ENCODE data around the gene ANKRD66.

Gene ANKRD66

GRCh38 chr6:46789434-46790354 is 43.0 kb downstream of the ANKRD66 start:
- no peak for DNase-seq (ENCODE audit: low read depth in 1 of 2, low spot score in 1 of 2)

- no peak for DNase-seq (ENCODE audit: low read depth in 1 of 2, low spot score in 1 of 2)
Measured at GRCh38 chr6:46790355-46790874, 43.7 kb downstream of the ANKRD66 start.

- no peak for DNase-seq (ENCODE audit: low read depth in 1 of 2, low spot score in 1 of 2)
Measured at GRCh38 chr6:46792635-46793034, 45.9 kb downstream of the ANKRD66 start.

GRCh38 chr6:46793138-46793537 is 46.4 kb downstream of the ANKRD66 start, which contains the start of gene MEP1A:
Gene MEP1A (plus strand): TSS chr6:46793389. CDS start chr6:46793399, 10 bp downstream.
- no peak for DNase-seq (ENCODE audit: low read depth in 1 of 2, low spot score in 1 of 2)

GRCh38 chr6:46794068-46794467 is 47.3 kb downstream of the ANKRD66 start:
- DNase-seq (ENCODE audit: low read depth in 1 of 2, low spot score in 1 of 2), result no peak

- DNase-seq (ENCODE audit: low read depth in 1 of 2, low spot score in 1 of 2), result no peak
Measured at GRCh38 chr6:46795816-46796215, 49.1 kb downstream of the ANKRD66 start.

- no peak for DNase-seq (ENCODE audit: low read depth in 1 of 2, low spot score in 1 of 2)
Measured at GRCh38 chr6:46796848-46797580, 50.3 kb downstream of the ANKRD66 start.

GRCh38 chr6:46799657-46800056 is 52.9 kb downstream of the ANKRD66 start:
- DNase-seq (ENCODE audit: low read depth in 1 of 2, low spot score in 1 of 2), result no peak

- DNase-seq (ENCODE audit: low read depth in 1 of 2, low spot score in 1 of 2), result no peak
Measured at GRCh38 chr6:46808806-46809205, 62.1 kb downstream of the ANKRD66 start.
